Hepatocyte (in vitro differentiated cells): Measurements from ENCODE around the gene PTPRK. TPM values are rescaled to one million over a fixed set of nuclear protein-coding genes. Genes with fewer than 3 reads are reported as not detected.

ENCODE experiments used
- DNase-seq: peaks from one replicate; pipeline ENCODE4 v3.0.0-alpha.2; 2016; ENCODE audit warnings: low spot score
- H2AFZ ChIP-seq: fragments of 200-600 bp; sonication (generic); 2 replicates; pipeline ENCODE4 v1.6.0; 2016; ENCODE audit warnings: antibody characterized with exemption, mild to moderate bottlenecking
- H3K27ac ChIP-seq: fragments of 200-600 bp; sonication (generic); 2 replicates; pipeline ENCODE4 v1.5.1; 2016; ENCODE audit warnings: mild to moderate bottlenecking
- H3K27me3 ChIP-seq: fragments of 200-600 bp; sonication (generic); 2 replicates; pipeline ENCODE4 v1.6.1; 2016
- H3K36me3 ChIP-seq: fragments of 200-600 bp; sonication (generic); replicated peaks from 2 replicates; pipeline ENCODE4 v1.5.1; 2016; ENCODE audit warnings: low read depth; ENCODE audit not compliant: insufficient read depth
- H3K4me1 ChIP-seq: fragments of 200-600 bp; sonication (generic); 2 replicates; pipeline ENCODE4 v1.5.1; 2016; ENCODE audit warnings: mild to moderate bottlenecking, moderate library complexity; ENCODE audit not compliant: insufficient read depth
- H3K4me2 ChIP-seq: fragments of 200-600 bp; sonication (generic); 2 replicates; pipeline ENCODE4 v1.6.0; 2016
- H3K4me3 ChIP-seq: fragments of 200-600 bp; sonication (generic); 2 replicates; pipeline ENCODE4 v1.5.1; 2016; ENCODE audit warnings: mild to moderate bottlenecking
- H3K79me2 ChIP-seq: fragments of 200-600 bp; sonication (generic); 2 replicates; pipeline ENCODE4 v1.6.0; 2017; ENCODE audit warnings: mild to moderate bottlenecking
- H3K9me2 ChIP-seq: fragments of 200-600 bp; sonication (generic); replicated peaks from 2 replicates; pipeline ENCODE4 v1.6.0; 2017; ENCODE audit warnings: mild to moderate bottlenecking; ENCODE audit not compliant: insufficient read depth
- H3K9me3 ChIP-seq: fragments of 200-600 bp; sonication (generic); 2 replicates; pipeline ENCODE4 v1.5.1; 2016; ENCODE audit warnings: low read depth, mild to moderate bottlenecking
- H4K20me1 ChIP-seq: fragments of 200-600 bp; sonication (generic); 2 replicates; pipeline ENCODE4 v1.6.0; 2016; ENCODE audit warnings: mild to moderate bottlenecking; ENCODE audit not compliant: insufficient read depth, poor library complexity, severe bottlenecking
- CTCF ChIP-seq: fragments of 200-600 bp; sonication (generic); IDR thresholded peaks from 2 replicates; pipeline ENCODE4 v1.5.1; 2016; ENCODE audit warnings: antibody characterized with exemption, mild to moderate bottlenecking; ENCODE audit not compliant: poor library complexity
- EZH2 ChIP-seq: fragments of 200-600 bp; sonication (generic); IDR thresholded peaks from 2 replicates; pipeline ENCODE4 v1.6.1; 2016; ENCODE audit warnings: antibody characterized with exemption, mild to moderate bottlenecking, borderline replicate concordance
- EZH2phosphoT487 ChIP-seq: fragments of 200-600 bp; sonication (generic); IDR thresholded peaks from one replicate; pipeline ENCODE4 v1.6.1; 2018; ENCODE audit warnings: antibody characterized with exemption, mild to moderate bottlenecking, low read depth, moderate library complexity; ENCODE audit not compliant: unreplicated experiment, severe bottlenecking
- WGBS: methylation state at CpG from one replicate; pipeline ENCODE4 v1.1.6; 2016; ENCODE audit warnings: low lambda C conversion rate; ENCODE audit errors: missing lambda C conversion rate; 5-methylcytosine and 5-hydroxymethylcytosine counted together
- polyA plus RNA-seq: library from polyadenylated mRNA; unstranded; fragments of >200 nt; fragmentation: Nextera tagmentation; extraction: Ambion mirVana; gene quantifications from 2 replicates; pipeline ENCODE4 v1.2.1, GENCODE V29; 2016
- total RNA-seq: library from RNA; depleted of rRNA; stranded (reverse); fragments of >200 nt; gene quantifications from 2 replicates; pipeline ENCODE4 v1.2.3, GENCODE V29; 2014

The PTPRK gene
- total and polyA plus RNA-seq, 2 experiments from 2014 or later, result 42.0 to 80.2 TPM

- no peaks in the 10 kb centered on the region for H3K27me3 ChIP-seq
- H2AFZ ChIP-seq, result no peak overlapping the region
- no peak overlapping the region for H3K27ac ChIP-seq
- no peaks in the 10 kb centered on the region for H3K79me2 ChIP-seq
- H3K9me3 ChIP-seq, result no peaks in the 10 kb centered on the region
- H3K9me2 ChIP-seq, result no peaks in the 10 kb centered on the region
- no peak for DNase-seq
- H3K4me3 ChIP-seq, result no peak overlapping the region
- WGBS, result over 99% methylated on average over 4 of the region's 4 CpGs
- TF ChIP-seq EZH2phosphoT487, result no peak
- no peak for TF ChIP-seq EZH2
- no peak for TF ChIP-seq CTCF
- H3K4me1 ChIP-seq, result no peaks in the 10 kb centered on the region
- H3K36me3 ChIP-seq, result no peaks in the 10 kb centered on the region
- H3K4me2 ChIP-seq, result no peak overlapping the region
- H4K20me1 ChIP-seq, result no peaks in the 10 kb centered on the region
Observed at GRCh38 chr6:128156321-128157111, 363.9 kb downstream of the PTPRK start.

- no peaks in the 10 kb centered on the region for H3K9me3 ChIP-seq
- H3K4me2 ChIP-seq, result no peak overlapping the region
- WGBS, result 98% methylated on average over 1 of the region's 1 CpG
- no peak overlapping the region for H3K4me3 ChIP-seq
- H2AFZ ChIP-seq, result no peak overlapping the region
- no peaks in the 10 kb centered on the region for H3K9me2 ChIP-seq
- no peak for TF ChIP-seq EZH2phosphoT487
- no peak for TF ChIP-seq EZH2
- H4K20me1 ChIP-seq, result no peaks in the 10 kb centered on the region
- no peaks in the 10 kb centered on the region for H3K4me1 ChIP-seq
- H3K79me2 ChIP-seq, result no peaks in the 10 kb centered on the region
- H3K27ac ChIP-seq, result no peak overlapping the region
- H3K27me3 ChIP-seq, result no peaks in the 10 kb centered on the region
- no peak for DNase-seq
- H3K36me3 ChIP-seq, result no peaks in the 10 kb centered on the region
Observed at GRCh38 chr6:128155826-128156225, 364.6 kb downstream of the PTPRK start.

GRCh38 chr6:128152551-128152950 lies 367.8 kb downstream of the PTPRK start:
- Histone ChIP-seq H4K20me1 (no peaks in the 10 kb centered on the region), H3K9me2 (no peaks in the 10 kb centered on the region), H2AFZ (no peak overlapping the region), H3K36me3 (no peaks in the 10 kb centered on the region), H3K9me3 (no peaks in the 10 kb centered on the region), H3K4me3 (no peak overlapping the region), H3K4me2 (no peak overlapping the region), H3K27me3 (no peaks in the 10 kb centered on the region), H3K79me2 (no peaks in the 10 kb centered on the region), H3K27ac (no peak overlapping the region), H3K4me1 (no peaks in the 10 kb centered on the region)
- 88% methylated on average over 4 of the region's 4 CpGs for WGBS
- DNase-seq, result no peak
- TF ChIP-seq CTCF, result no peak
- no peak for TF ChIP-seq EZH2
- TF ChIP-seq EZH2phosphoT487, result no peak

GRCh38 chr6:128150376-128150775 lies 370.0 kb downstream of the PTPRK start:
- H3K4me3 ChIP-seq, result no peak overlapping the region
- DNase-seq, result no peak
- 92% methylated on average over 5 of the region's 5 CpGs for WGBS

More at GRCh38 chr6:128150376-128150775, 370.0 kb downstream of the PTPRK start:
- H3K4me2 ChIP-seq, result no peak overlapping the region
- H4K20me1 ChIP-seq, result no peaks in the 10 kb centered on the region
- H3K27me3 ChIP-seq, result no peaks in the 10 kb centered on the region
- TF ChIP-seq EZH2phosphoT487 (no peak), EZH2 (no peak), CTCF (no peak)
- H2AFZ ChIP-seq, result no peak overlapping the region
- no peaks in the 10 kb centered on the region for H3K9me2 ChIP-seq
- no peaks in the 10 kb centered on the region for H3K36me3 ChIP-seq
- no peak overlapping the region for H3K27ac ChIP-seq
- H3K4me1 ChIP-seq, result no peaks in the 10 kb centered on the region
- no peaks in the 10 kb centered on the region for H3K79me2 ChIP-seq
- H3K9me3 ChIP-seq, result no peaks in the 10 kb centered on the region
